ENCODE data around the gene S100A14. TPM values are rescaled to one million over a fixed set of nuclear protein-coding genes. Genes with fewer than 3 reads are reported as not detected.

The S100A14 gene
- total and polyA plus RNA-seq, 2 of the 13 experiments (the other 11 are each of a cell fraction or from before 2014, with no cell fraction given): 1.4 to 7.7 TPM

GRCh38 chr1:153635872-153636271, 19.7 kb upstream of the S100A14 start (continued):
- TF ChIP-seq ZBTB10 (CRISPR knock-in tag; IDR thresholded peaks at IDR 0.05; ENCODE audit: borderline replicate concordance) (no peak), FOXM1 (CRISPR knock-in tag; IDR thresholded peaks at IDR 0.05) (no peak), PBX3 (CRISPR knock-in tag; IDR thresholded peaks at IDR 0.05; ENCODE audit: borderline replicate concordance) (no peak), E2F5 (CRISPR knock-in tag; conservative IDR thresholded peaks at IDR 0.05) (no peak), MTERF4 (CRISPR knock-in tag; IDR thresholded peaks at IDR 0.05) (no peak), ZNF547 (CRISPR knock-in tag; IDR thresholded peaks at IDR 0.05) (no peak), ZMYM2 (CRISPR knock-in tag; IDR thresholded peaks at IDR 0.05) (no peak), ZNF414 (CRISPR knock-in tag; IDR thresholded peaks at IDR 0.05) (no peak), DZIP1 (CRISPR knock-in tag; IDR thresholded peaks at IDR 0.05) (no peak), ASH2L (IDR thresholded peaks at IDR 0.05; ENCODE audit: insufficient read length, low read depth, low read length) (no peak), KDM3A (CRISPR knock-in tag; IDR thresholded peaks at IDR 0.05; ENCODE audit: low read depth) (no peak), ZFP36 (IDR thresholded peaks at IDR 0.05; ENCODE audit: borderline replicate concordance, low read depth, low read length, partially characterized antibody) (no peak), ZNF557 (CRISPR knock-in tag; IDR thresholded peaks at IDR 0.05) (no peak), RBM39 (IDR thresholded peaks at IDR 0.05; ENCODE audit: low read depth, low read length, poor library complexity, severe bottlenecking) (no peak), ZNF513 (CRISPR knock-in tag; conservative IDR thresholded peaks at IDR 0.05) (no peak)

All from HepG2 (cell line).